Amygdala (tissue), 56 donors: ENCODE results near the gene GGCX.
"Not testable (repeated sequence)": the region's sequence is repeated elsewhere in the genome, so short reads cannot be mapped to it uniquely, and the experiment has no call there.

Experiments used
- DNase-seq, 56 donors: peaks; one replicate each; lab custom pipeline; 2025; lab: John Stamatoyannopoulos, UW

The GGCX gene

DNA sequence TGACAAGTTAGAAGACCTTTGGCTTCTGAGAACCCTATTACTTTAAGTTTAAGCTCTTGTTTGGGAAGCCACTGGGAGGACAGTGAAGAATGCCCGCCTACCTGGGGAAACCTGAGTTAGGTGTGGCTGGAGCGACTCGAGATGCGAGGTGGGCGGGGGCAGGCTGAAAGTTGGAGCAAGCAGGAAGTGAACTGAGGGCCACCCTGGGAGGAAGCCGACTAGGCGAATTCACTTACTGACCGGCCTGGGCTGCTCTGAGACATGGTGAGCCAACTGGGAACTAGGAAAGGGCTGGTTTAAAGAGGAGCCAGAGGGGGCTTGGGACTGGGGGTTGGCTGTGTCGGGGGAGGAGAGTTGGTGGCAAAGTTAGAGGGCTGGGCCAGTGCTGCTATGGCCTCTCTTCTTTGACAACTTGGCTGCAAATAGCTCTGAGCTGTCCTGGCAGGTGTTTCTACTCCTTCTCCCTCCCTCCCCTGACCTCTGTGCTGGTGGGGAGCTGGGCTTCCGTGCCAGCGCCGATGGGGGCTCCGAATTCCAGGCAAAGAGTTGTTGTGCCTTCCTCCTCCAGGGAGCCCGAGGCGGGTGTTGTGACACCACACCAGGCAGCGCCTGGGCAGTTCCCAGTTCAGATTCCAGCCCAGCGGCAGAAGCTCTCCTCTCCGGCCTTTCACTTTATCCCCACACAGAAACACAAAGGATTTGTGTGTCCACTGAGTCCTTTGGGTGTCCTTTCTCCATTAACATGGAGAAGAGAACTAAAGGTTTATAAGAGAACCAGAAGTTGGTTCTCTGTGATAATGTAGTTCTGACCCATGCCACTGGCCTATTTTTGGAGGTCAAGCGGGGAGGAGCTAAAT is 16.3 kb upstream of the GGCX start, which contains the start of gene VAMP8:
TSS of gene VAMP8 (plus strand) at position 201 of the 857 bp plus-strand sequence. CDS start at position 262, 61 bp downstream.
- DNase-seq = no peak

DNA sequence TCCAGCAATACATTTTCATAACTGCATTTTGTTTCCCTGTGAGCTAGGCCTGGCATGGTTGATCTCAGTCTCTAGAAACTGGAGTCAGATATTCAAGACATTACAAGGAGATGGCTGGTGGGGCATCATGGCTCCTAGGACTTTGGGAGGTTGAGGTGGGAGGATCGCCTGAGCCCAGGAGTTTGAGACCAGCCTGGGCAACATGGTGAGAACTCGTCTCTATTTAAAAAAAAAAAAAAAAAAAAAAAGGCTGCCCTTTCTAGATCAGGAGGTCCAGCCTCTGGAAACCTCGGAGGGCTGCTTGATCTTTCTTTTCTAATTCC is 15.7 kb upstream of the GGCX start:
- DNase-seq = no peak

DNA sequence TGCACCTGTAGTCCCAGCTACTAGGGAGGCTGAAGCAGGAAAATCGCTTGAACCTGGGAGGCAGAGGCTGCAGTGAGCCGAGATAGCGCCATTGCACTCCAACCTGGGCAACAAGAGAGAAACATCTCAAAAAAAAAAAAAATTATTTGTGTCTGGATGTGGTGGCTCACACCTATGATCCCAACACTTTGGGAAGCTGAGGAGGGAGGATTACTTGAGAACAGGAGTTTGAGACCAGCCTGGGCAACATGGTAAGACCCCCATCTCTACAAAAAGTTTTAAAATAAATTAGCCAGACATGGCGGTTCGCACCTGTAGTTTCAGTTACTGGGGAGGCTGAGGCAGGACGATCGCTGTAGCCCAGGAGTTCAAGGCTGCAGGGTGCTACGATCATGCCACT is 14.4 kb upstream of the GGCX start:
- no peak for DNase-seq

DNA sequence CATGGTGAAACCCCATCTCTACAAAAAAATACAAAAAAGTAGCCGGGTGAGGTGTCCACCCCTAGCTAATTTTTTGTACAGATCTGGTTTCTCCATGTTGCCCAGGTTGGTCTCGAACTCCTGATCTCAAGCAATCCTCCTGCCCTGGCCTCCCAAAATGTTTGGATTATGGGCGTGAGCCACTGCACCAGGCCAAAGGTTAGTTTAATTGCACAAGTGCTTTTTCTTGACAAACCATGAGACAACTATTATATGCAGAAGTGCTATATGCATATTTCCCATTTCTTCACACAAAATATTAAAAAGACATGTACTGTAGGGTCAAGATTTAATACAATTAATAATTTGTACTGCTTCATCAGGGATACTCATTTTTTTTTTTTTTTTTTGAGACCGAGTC is 5.0 kb upstream of the GGCX start:
- DNase-seq = no peak

DNA sequence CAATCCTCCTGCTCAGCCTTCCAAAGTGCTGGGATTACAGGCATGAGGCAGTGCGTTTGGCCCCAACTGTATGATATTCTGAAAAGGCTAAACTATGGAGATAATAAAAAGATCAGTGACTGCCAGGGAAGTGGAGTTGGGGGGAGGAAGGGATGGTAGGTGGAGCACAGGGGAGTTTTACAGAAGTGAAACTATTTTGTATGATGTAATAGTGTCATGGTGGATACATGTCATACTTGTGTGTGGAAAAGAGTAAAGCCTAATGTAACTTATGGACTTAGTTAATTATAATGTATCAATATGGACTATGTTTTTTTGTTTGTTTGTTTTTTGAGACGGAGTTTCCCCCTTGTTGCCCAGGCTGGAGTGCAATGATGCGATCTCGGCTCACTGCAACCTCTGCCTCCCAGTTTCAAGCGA is 2.9 kb upstream of the GGCX start:
- no peak for DNase-seq

DNA sequence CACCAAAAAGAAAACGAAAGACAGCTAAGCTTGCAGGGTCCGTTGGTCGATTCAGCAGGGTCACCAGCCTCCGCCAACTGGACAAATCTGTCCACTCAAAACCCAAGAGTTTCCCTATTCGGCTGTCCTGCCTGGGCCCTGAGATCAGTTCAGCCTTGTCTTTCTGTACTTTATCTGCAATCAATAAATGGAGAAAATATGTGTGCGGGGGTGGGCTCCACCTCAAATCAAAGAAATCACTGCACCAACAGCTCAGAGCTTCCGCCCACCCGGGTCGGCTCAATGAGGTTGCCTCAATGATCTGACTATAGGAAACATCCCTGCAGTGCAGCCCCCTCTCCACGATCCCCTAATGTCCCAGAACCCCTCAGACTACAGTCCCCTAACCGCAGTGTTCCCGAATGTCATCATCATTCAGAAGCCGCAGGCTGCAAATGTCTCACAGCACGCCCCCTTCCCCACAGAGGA is 447 bp downstream of the GGCX start:
- DNase-seq = no peak

DNA sequence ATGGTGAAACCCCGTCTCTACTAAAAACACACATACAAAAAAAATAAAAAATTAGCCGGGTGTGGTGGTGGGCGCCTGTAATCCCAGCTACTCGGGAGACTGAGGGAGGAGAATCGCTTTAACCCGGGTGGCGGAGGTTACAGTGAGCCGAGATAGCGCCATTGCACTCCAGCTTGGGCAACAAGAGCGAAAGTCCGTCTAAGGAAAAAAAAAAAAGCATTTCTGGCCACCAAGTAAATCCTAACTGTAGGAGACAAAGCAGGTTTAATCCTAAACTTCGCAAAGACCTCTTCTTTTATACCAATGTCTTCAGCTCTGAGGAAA is 928 bp downstream of the GGCX start:
- DNase-seq = not testable (repeated sequence)

DNA sequence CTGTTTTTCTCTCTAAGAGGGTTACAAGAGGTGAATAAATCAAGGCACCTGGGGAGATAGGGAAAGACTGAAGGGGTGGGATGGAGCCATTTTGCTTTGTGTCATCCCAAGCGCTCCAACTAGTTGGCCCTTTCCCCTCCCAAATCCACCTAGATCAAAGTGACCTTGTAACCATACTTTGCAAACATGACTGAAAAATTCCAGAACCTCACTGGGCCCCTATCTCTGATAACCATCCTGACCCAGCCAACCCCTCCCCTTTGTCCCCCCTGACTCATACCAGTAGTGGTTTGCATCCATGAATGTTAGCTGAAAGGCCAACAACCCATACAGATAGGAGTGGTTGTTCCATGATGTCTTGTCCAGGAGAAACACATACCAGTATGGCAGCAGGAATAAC is 3.1 kb downstream of the GGCX start:
- no peak for DNase-seq

DNA sequence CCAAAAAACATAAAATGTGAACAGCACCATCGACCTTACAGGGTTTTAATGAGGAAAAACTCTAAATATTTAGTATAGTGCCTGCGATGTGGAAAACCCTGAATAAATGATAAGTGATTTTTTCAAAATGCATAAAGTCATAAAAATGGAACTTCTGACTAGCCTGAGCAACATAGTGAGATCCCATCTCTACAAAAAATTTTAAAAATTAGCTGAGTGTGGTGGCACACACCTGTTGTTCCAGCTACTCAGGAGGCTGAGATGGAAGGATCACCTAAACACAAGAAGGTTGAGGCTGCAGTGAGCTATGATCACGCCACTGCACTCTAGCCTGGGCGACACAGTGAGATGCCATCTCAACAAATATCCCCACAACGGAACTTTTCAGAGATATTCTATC is 4.2 kb downstream of the GGCX start:
- no peak for DNase-seq

DNA sequence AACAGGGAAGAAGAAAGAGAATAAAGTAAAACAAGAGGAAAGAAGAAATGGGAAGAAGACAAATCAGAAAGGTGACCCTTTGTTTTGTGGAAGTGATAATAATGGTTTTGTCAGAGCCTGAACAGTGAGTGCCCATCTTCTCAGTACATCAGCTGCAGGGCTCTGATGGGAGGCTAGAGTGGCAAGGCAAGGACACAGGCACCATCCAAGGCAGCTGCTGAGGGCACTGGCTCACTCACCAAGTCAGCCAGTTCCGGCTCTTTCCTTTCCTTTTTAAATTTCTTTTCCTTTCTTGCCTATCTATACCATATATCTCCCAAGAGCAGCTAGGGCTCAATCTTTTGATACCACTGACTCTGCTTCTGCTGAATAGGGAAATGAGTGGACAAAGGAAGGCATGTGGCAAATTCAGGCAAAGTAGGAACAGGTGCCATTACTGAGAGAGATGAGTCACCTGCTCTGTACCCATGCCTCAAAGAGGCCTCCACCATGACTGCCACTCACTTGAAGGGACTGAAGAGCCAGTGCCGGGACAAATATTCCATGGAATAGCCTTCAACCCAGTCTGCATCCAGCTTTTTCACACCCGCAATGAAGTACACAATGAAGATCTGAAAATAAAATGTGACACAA is 6.2 kb downstream of the GGCX start:
- DNase-seq = no peak

DNA sequence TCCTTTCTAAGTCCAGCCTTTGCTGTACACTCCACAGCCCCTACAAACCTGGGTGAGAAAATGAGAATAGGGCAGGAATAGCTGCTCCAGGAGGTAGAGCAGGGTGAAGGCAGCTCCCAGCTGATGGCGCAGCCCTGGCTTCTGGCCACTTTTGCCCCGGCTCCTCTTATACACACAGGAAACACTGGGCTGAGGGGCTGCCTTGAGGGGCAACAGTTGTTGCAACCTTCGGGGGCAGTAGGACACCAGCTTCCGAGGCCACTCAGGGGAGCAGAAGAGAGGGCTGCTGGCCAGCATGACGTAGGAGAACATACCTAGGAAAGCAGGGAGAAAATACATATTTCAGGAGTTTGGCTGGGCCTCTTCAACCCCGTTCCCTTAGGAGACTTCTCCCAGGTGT is 8.1 kb downstream of the GGCX start:
- no peak for DNase-seq

DNA sequence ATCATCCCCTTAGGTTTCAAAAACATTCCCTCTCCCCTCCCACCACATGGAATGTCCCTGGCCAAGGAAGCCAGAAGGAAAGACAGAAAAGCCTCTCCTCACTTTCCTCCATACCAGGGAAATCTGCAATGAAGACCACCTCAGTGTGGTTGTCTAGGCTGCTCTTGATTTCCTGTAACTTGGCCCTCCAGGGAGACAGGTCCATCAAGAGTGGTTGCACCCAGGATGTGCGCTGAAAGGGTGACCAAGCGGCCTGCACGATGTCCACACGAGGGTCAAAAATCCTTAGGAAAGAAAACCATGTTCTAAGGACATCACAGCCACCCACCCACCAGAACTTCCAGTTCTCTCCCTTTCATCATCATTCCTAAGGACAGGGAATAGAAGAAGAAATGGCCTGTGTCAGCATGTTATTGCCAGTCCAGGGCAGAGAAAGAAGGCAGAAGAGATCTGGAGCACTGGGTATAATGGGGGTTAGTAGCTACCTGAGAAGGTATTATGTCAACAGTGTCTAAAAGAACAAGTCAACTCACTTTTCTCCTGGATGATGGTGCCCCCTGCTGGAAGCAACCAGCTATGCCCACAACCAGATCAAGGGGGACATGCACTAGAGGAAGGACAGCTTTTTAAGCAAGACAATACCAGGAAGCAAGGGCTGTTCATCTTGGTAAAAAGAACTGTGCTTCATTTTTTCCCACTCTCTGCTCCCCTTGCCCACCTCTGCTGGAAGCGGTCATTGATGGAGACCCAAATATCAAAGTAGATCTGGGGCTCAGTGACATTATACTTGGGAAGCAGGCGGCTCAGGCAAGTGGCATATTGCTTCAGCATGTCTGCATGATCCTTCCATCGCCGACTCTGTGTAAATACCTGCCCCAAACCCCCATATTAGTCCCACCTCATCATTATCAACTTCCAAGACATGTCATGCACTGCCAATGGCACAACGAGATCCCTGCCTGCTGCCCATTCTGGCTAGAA is 9.3 kb downstream of the GGCX start:
- DNase-seq = peak in 53 of 56 donors; percentile 10 to 88 (median 55)

DNA sequence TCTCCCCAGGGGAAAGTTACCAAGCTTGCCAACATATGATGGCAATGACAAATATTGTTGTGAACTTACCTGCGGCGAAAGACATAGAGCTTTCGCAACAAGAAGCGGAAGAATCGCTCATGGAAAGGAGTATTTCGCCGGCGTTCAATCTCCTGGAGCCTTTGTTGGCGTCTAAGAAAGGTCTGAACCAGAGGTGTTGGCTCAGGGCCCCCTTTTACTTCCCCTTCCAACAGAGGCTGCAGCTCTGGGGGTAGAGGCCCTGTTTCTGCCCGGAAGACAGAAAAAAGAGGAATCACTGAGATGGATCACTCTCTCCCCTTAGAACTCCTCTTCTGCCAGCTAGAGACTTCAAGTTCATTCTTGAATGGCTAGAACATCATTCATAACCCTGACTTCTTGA is 10.8 kb downstream of the GGCX start:
- DNase-seq = peak in 4 of 56 donors; percentile 9 to 17 (median 14)

DNA sequence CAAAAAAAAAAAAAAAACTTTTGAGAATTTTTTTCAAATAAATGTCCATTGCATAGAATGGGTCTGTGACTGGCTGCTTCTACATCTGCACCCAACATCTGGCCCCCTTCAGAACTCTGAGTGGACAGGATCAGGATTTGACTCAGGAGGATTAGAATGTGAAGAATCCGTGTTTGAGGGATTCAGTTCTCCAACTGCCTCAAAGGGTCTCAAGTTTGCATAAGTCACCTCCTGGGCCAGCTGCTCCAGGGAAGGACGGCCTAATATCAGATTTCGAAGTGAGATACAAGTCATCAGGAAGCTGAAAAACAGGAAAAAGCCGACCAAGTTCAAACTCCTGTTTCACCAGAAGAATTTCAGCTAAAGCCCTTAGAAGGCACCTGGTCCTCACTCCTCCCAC is 11.5 kb downstream of the GGCX start:
- no peak for DNase-seq

DNA sequence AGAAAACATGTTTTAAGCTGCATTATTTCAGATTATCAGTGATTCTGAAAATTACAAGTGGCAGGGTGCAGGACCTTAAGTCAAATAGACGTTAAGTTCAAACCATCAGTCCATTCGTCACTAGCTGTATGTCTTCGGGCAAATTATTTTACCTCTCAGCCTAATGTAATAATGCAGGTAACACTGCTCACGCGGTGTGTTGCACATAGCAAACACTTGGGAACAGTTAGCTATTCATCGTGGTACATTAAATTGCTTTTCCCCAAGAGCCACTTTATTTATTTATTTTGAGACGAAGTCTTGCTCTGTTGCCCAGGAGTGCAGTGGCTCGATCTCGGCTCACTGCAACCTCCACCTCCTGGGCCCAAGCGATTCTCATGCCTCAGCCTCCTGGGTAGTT is 12.2 kb downstream of the GGCX start:
- DNase-seq = no peak

DNA sequence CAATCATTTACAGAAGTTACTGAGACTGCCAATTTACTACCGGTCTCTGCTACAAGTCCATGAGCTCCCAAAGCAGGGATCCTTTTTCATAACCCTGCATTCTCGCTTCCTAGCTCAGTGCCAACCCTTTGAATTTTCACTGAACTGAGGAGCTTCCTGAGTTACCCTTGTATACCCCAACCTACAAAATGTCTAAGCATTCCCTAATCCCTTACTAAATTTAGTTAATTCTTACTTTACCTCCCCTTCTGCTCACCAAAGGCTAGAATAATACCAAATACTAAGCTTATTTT is 12.7 kb downstream of the GGCX start:
- no peak for DNase-seq

DNA sequence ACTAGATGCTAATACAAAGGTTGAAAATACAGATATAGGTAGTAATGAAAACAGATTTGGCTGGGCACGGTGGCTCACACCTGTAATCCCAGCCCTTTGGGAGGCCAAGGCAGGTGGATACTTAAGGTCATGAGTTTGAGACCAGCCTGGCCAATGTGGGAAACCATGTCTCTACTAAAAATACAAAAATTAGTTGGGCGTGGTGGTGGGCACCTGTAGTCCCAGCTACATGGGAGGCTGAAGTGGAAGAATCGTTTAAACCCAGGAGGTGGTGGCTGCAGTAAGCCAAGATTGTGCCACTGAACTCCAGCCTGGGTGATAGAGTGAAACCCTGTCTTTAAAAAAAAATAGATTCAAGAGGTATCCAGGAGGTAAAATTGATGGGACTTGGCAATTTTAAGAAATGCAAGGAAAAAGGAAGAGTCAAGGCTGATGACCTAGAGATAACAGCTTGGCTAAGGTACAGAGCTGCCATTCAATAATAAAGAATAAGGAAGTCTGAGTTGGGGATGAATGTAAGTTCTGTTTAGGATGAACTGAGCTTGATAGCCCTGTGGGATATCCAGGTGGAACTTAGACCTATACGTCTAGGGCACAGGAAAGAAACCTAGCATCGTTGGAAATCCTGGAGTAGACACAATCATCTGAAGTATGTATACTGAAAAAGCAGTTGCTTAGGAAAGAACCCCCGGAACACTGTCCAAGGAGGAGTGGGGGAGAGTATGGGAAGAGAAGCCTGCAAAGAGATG is 13.3 kb downstream of the GGCX start:
- no peak for DNase-seq

DNA sequence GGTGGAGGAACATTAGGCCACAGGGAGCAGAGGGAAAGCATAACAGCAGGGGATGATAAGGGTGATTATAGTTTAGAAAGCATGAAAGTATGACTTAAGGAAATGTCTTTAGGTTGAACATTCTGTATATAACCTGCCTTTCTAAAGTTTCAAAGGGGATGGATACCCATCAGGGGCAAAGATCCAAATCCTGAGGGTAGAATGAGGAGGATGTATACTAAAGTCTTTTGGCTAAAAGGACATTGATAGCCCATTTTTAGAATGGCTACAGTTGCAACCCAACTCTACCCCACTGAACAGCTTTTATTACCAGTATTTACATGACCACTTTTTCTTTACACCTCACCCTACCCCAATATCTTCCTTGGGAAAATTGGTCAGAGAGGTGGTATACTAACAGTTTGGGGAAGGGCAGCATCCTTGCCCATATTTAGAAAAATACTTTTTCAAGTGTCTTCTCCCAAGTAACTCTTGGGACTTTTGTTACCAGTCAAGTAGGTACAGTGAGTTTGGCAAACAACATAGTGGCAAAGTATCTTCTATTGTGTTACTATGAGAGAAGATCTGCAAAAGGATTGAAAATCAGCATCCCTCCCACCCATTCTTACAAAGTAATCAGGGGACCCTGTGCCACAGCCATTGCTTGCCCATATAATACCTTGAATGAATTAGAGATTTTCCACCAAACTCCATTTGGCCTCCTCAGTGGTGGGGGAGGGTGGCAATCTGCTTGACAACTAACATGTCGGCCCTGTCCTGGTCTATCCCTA is 14.0 kb downstream of the GGCX start:
- no peak for DNase-seq

DNA sequence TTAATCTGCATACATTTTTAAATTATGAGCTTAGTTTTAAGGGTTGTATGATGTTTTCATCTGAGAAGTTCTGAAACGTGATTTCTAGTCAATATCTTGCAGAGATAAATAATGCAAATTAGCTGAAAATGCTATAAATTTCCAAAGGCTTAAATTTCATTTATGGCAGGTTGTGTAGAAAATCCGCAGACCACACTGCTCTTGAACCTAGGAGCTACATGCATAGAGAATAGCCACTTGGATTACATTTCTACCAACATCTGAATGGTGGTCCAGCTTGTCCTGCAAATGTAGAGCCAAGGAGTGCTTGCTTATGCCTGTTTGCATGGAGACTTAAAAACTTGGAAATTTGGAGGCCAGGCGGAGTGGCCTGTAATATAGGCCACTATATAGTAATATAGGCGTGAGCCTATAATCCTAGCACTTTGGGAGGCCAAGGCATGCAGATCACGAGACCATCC is 15.5 kb downstream of the GGCX start:
- DNase-seq = no peak
